GM21381 (cell line): ENCODE data around the gene ZCCHC2.

Experiments
- ATAC-seq: cut with Tn5 transposase; IDR thresholded peaks from one replicate; pipeline ENCODE4 v1.9.1; 2021; ENCODE audit warnings: mild to moderate bottlenecking, moderate library complexity; ENCODE audit not compliant: unreplicated experiment

Gene ZCCHC2

DNA sequence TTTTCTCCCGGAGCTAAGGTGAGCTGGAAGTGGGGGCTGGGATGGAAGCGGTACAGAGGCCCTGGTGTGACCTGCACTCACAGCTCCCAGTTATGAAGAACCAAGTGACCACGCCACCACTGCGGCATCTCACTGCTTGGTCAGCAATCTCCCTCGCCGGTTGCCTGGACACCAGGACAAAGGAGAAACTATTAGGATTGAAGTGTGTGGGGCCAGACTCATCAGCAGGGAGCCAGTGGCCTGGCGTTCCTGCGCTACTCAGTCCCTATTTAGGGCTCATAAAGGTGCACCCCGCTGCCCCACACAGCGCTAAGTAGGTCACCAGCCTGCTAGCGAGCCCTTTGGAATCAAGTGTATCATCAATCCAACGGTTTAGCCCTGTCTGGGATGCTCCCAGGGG lies 82.9 kb downstream of the ZCCHC2 start:
- no peak for ATAC-seq

DNA sequence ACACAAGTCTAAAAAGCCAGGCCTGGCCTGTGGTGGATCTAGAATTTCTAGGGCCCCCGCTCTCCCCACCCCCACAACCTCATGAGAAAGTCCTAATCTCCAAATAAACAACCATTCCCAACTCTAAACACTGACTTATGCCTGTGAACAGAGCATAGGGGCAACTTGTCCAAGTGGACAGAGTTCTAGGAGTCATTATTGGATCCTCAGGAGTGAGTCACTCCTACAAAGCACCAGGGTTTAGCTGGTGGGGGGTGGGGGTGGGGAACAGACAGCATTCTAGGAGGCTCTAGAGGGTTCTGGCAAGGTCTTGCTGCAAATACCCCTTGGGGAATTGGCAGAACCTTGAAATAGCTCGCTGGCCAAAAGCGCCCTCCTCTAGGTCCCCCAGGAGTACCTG lies 83.3 kb downstream of the ZCCHC2 start:
- no peak for ATAC-seq

DNA sequence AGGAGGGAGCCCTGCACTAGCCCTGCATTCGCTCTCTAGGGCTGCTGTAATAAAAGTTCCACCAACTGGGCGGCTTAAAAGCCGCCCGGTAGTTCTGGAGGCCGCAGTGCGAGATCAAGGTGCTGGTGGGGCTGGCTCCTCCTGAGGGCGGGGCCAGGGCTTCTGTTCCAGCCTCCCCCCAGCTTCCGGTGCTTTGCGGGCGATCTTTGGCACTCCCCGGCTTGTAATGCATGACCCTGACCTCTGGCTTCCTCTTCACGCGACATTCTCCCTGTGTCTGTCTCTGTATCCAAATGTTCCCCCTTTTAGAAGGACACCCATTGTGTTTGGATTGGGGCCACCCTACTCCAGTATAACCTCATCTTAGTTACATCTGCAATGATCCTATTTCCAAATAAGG lies 84.5 kb downstream of the ZCCHC2 start:
- no peak for ATAC-seq

DNA sequence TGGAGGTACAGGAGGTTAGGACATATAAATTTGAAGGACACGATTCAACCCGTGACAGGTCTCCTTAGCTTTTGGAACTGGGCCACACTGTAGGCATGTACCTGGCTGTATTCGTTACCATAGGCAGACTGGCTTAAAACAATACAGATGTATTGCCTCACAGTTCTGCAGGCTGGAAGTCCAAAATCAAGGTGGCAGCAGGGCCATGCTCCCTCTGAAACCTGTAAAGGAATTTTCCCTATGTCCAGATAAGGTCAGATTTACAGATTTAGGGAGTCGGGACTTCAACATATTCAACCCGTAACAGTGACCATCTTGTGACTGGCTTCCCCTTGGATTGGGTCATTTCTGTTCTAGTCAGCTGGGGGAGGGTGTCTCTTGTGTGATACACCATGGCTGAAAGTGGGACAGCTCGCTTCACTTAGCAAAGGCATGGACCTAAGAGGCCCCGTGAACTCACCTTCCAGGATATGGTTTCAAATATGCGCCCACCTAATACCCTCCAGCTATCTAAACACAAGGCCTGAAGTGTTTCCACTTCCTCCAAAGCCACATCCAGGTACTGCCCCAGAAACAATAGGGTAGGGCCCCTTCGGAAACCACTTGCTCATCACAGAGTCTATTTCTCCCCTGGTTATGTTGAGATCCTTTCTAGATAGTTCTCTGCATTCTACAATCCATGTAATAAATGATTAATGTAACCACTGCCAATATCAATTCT lies 85.0 kb downstream of the ZCCHC2 start:
- ATAC-seq, result no peak

DNA sequence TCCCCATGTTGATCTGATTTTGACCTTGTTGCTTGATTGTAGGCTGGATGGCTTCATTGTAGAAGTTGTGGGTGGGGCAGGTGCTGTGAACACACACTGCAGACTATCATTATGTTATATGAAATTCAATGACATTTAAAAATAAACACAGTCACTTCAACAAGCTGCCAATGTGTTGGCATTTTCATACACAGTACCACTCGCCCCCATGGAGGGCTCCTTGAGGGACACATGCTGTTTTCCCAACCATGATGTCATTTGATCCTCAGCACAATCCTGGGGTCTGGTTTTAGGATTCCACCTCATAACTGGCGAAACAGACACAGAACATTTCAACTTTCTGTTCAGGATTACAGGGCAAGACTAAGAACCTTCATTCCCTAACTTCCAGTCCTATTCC lies 86.9 kb downstream of the ZCCHC2 start:
- ATAC-seq, result no peak

DNA sequence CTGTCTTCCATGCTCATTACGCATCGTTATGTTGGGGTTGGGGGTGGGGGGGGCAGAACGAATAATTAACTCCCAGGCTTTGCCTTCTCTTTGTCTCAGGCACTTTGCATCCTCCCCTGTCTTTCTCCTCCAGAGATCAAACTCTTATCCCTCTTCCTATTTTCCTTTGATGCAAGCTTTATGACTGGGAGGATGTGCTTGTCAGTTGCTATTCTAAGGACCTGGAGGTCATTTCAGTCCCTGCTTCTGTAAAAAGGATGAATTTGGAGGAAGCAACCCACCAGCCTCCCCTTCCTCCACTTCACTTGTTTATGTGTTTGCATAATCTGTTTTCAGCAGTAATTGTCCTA lies 87.5 kb downstream of the ZCCHC2 start:
- ATAC-seq, result no peak

DNA sequence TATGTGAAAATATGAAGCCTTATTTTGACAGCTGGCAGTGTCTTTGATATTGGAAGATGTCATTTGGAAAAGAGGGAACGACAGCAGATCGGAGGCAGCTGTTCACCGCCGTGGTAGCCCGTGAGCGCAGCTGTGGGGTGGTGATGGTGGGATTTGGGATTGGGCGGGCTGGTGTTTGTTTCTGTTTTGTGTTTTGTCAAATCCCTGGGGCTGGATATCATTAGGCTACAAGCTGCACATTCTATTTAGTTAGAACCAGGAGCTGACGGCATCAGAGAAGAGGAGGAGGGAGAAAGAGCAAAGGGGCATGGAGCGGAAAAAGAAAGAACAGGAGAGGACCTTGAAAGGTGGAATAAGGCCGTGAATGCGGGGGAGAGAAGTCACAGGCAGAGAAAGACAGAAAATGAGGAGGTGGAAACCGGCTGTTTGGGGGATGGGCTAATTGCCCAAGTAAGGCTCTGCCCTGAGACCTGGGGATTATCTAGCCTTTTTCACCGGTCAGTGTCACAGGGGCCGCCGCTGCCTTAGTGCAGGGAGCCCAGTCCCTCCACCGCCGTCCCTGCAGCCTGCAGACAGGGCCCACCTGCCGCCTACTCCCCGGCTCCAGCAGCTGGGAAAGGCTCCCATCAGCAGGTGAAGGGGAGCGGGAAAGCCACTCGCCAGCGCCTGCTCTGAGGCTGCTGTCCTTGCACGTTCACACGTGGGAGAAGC lies 88.0 kb downstream of the ZCCHC2 start:
- no peak for ATAC-seq

DNA sequence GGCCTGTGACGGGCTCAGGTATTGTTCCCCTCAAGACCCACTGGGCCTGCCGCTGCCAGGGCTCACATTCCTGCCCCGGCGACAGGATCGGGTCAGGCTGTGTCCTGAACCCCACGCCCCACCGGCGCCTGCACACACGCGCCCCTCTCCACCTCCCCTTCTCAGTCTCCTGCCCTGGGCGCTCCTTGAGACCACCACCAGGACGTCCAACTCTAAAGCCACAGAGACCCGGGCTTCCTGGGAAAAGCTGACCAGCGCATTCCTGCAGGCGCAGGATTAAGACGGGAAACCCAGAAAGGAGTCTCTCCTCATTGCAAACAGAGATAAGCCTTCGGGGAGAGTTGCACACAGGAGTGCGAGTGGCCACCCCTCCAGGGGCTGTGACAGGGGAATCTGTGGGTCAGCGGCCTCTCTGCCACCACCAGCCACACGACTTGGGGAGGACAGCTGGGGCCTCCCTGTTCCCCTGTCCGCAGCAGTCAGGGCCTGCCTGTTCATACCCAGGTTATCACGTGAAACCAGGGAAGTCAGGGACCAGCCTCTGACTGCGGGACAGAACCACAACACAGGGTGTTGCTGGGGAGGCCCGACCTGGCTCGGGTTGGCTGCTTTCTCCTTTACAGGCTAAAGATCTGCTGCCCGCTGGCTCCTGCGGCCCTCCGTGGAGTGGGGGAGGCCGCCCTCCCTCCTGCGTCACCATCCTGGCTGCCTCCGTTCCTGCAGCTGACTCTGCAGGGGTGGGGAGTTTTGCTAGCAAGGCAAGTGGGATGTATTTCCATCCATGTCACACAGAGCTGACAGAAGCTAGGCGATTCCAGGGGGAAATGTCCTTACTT lies 88.8 kb downstream of the ZCCHC2 start:
- no peak for ATAC-seq

DNA sequence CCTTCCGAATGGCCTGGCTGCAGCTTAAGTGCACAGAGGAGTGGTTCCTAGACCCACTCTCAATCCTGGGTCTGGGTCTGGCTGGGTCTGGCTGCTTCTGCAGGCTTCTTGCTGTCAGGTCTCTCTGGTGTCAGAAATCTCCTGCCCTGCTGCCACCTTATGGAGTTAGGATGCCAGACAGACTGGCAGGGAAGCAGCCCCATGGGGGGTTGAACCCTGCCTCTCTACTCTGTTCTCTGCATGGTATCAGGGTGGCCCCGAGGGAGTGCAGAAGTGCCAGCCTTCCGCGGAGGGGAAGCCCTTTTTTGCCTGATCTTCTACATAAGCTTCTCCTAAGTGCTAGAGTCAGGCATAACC lies 89.4 kb downstream of the ZCCHC2 start:
- no peak for ATAC-seq

DNA sequence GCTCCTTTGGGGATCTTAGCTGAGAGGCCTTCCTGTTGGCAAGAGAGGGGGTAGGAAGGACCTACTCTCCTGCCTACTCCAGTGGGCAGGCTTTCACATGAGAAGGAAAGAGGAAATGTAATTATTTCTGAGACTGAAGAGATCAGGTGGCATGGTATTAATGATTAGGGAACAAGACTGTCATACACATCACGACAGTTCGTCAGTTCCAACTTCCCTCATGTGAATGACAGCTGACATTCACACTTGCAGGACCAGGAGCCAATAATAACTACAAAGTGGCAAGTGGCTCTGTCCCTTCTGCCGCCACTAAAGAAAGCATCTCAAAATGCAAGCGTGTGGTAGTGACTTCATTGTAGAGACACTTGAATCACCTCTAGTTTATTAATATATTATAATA lies 90.0 kb downstream of the ZCCHC2 start:
- ATAC-seq, result no peak

DNA sequence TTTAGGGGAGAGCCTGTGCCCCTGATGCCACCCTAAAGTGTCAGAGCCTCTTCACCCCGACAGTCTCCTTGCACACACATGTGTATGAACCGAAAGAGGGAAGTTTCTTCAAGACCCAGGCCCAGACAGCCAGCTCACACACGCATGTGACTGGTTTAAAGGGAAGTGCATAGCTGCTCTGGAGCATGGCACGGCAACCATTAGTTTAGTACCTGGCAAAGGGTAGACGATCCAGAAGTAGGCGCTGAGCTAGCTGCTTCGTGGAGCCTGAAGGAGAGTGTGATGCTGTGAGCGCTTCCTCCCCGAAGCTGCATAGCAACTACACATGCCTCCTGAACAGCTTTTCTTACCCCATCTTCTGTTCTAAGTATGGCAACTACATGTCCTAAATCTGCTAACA lies 91.7 kb downstream of the ZCCHC2 start:
- no peak for ATAC-seq

DNA sequence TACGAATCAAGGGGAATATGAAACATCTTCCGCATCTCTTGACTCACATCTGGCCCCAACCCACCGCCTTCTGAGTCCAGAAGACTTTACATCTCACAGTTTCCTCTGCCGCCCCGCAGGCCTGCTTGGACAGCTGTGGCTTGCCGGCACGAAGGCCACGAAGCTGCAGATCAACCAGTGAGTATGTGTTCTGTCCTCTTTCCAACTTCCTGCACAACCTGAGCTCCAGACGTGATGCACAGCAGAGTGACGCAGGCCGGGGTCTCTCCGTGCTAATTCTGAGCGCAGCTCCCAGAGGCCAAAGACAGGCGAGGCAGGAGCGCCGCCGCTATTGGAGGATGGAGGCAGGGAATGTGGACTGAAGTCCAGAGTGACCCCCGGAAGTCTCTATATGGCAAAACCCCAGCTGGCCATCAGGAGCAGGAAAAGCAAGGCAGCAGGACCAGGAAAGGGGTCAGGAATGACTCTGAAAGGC lies 93.5 kb downstream of the ZCCHC2 start:
- ATAC-seq, result no peak

DNA sequence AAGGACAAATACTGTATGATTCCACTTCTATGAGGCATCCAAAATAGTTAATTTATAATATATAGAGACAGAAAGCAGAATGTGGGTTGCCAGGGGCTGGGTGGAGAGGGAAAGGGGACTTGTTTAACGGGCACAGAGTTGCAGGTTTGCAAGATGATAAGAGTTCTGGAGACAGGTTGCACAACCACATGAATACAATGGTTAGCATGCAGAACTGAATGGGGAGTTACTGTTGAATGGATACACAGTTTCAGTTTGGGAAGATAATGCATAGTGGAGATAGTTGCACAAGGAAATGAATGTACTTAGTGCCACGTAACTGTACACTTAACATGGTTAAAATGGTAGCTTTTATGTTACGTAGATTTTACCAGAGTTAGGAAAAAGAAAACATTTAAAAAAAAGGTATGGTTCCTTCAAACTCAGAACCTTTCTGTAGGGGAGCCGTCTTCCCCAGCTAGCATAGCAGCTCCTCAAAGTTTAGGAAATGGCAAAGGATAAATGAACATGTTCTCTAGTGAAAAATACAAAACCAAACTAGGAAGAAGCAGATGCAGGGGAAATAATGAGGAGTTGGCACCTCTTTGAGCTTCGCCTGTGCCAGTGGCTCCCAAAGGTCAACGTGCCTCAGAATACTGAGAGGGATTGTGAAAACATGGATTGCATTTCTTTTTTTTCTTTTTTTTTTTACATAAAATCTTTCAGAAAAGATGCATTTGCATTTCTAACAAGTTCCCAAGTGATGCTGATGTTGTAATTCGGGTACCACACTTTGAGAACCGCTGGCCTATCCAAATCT lies 95.2 kb downstream of the ZCCHC2 start:
- ATAC-seq, result no peak

DNA sequence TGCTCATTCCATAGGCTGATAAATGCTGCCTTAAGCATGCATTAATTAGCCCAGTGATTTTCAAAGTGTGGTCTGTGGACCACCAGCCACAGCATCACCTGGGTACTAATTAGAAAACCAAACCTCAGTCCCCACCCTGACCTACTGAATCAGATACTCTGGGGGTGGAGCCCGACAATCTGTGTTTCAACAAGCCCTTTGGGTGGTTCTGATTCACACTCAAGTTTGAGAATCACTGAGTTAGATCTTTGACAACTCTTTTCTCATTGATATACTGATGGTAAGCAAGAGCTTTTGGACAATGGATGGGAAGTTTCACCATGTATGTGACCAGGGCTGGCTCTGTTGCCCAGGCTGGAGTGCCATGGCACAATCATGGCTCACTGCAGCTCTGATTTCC lies 95.9 kb downstream of the ZCCHC2 start:
- ATAC-seq, result no peak

DNA sequence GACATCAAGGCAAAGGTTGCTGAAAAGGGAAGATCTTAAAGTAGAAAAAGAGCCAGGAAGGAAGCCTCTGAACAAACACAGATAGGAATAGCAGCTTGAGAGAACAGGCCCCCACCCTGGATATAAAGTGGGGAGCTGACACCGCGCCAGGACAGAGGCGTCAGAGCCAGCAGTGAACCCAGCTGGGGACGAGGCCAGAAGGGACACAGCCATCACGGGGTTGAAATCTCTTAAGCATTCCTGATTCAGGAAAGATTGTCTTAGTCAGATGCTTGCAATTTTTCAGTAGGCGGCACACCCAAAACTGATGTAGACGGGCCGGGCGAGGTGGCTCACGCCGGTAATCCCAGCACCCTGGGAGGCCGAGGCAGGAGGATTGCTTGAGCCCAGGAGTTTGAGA lies 98.7 kb downstream of the ZCCHC2 start:
- ATAC-seq, result no peak

DNA sequence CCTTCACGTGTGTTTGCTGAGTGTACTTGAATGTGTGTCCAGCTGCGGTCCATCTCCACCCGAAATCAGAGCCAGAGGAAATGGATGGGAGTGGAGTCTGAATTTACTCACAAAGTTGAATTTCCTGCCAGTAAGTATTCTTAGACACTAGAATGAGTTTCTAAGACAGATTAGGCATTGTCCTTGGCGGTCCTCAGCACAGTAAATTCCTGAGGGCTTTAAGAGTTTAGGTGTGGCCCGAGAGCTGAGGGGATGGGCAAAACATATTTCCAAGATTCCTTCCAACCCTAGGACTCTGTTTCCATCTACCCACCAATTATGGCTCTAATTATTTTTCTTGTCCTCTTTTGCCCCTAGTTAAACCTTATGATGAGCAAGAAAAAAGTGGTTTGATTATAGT lies 102.2 kb downstream of the ZCCHC2 start:
- no peak for ATAC-seq
